Posterior cingulate gyrus (tissue), 11 donors: ENCODE data around the gene AUTS2.
A peak's percentile ranks its signal among the peaks of the same experiment; 100 is the strongest.

Source experiments
- DNase-seq, 10 donors: peaks; one replicate each; pipeline versions ENCODE4 v3.0.0 to v3.0.0-alpha.2; 2020 to 2021; ENCODE audit warnings: mixed read lengths in 3 of 10
- intact Hi-C: fragments of 100-400 bp; cut with DNase I; formaldehyde crosslinking; loops from one replicate; pipeline ENCODE4 v1.15.1; 2023

AUTS2 gene

GRCh38 chr7:70563960-70564359 lies 965.7 kb downstream of the AUTS2 start:
- DNase-seq, result no peak
- intact Hi-C loops, result no loop called here

GRCh38 chr7:70565721-70566370 lies 967.6 kb downstream of the AUTS2 start:
- intact Hi-C loops, result no loop called here
- no peak for DNase-seq

- intact Hi-C loops, result no loop called here
- no peak for DNase-seq
Measured at GRCh38 chr7:70566671-70567070, 968.4 kb downstream of the AUTS2 start.

- DNase-seq, result no peak
Measured at GRCh38 chr7:70568674-70569334, 970.5 kb downstream of the AUTS2 start.

GRCh38 chr7:70569335-70569819 lies 971.1 kb downstream of the AUTS2 start:
- intact Hi-C loops, result no loop called here

More at GRCh38 chr7:70568674-70569334, 970.5 kb downstream of the AUTS2 start:
- intact Hi-C loops, result no loop called here

GRCh38 chr7:70570029-70570428 lies 971.8 kb downstream of the AUTS2 start:
- intact Hi-C loops, result no loop called here
- DNase-seq, result no peak

More at GRCh38 chr7:70569335-70569819, 971.1 kb downstream of the AUTS2 start:
- DNase-seq, result no peak

GRCh38 chr7:70570961-70571360 lies 972.7 kb downstream of the AUTS2 start:
- intact Hi-C loops, result no loop called here
- DNase-seq, result no peak

- DNase-seq, result no peak
- intact Hi-C loops, result no loop called here
Measured at GRCh38 chr7:70571403-70571934, 973.2 kb downstream of the AUTS2 start.

GRCh38 chr7:70571961-70572360 lies 973.7 kb downstream of the AUTS2 start:
- intact Hi-C loops, result no loop called here
- DNase-seq, result peak in 4 of 10 donors; percentile 17 to 80 (median 30)

- DNase-seq, result no peak
- intact Hi-C loops, result no loop called here
Measured at GRCh38 chr7:70572571-70572970, 974.3 kb downstream of the AUTS2 start.

GRCh38 chr7:70573071-70573661 lies 974.9 kb downstream of the AUTS2 start:
- intact Hi-C loops, result no loop called here
- DNase-seq, result no peak

GRCh38 chr7:70573696-70574095 lies 975.4 kb downstream of the AUTS2 start:
- no peak for DNase-seq
- intact Hi-C loops, result no loop called here

- intact Hi-C loops, result no loop called here
- DNase-seq, result no peak
Measured at GRCh38 chr7:70574314-70574834, 976.1 kb downstream of the AUTS2 start.

GRCh38 chr7:70574970-70575799 lies 976.9 kb downstream of the AUTS2 start:
- intact Hi-C loops, result no loop called here
- DNase-seq, result peak in 7 of 10 donors; percentile 13 to 90 (median 42)

- intact Hi-C loops, result no loop called here
- DNase-seq, result no peak
Measured at GRCh38 chr7:70577078-70577477, 978.8 kb downstream of the AUTS2 start.

GRCh38 chr7:70578131-70578530 lies 979.9 kb downstream of the AUTS2 start:
- DNase-seq, result no peak
- intact Hi-C loops, result no loop called here

- intact Hi-C loops, result no loop called here
- no peak for DNase-seq
Measured at GRCh38 chr7:70579397-70580097, 981.3 kb downstream of the AUTS2 start.

GRCh38 chr7:70580161-70580560 lies 981.9 kb downstream of the AUTS2 start:
- DNase-seq, result no peak
- intact Hi-C loops, result no loop called here
